HL-60 (cell line): ENCODE data around the gene TRPC1.

Source experiments
- DNase-seq, 2 experiments: peaks; one replicate each; pipeline ENCODE4 v3.0.0-alpha.2; 2010 to 2020; ENCODE audit warnings: low read depth in 1 of 2, low spot score in 1 of 2
- H3K27ac ChIP-seq: fragments of 250-450 bp; sonication (Bioruptor Pico); replicated peaks from 2 replicates; pipeline ENCODE4 v1.5.1; 2020; ENCODE audit warnings: mild to moderate bottlenecking, moderate library complexity
- H3K27me3 ChIP-seq: fragments of 250-450 bp; sonication (Bioruptor Pico); 2 replicates; pipeline ENCODE4 v1.5.1; 2021; ENCODE audit warnings: mild to moderate bottlenecking, moderate library complexity; ENCODE audit not compliant: insufficient read depth, poor library complexity, severe bottlenecking
- H3K4me3 ChIP-seq: replicated peaks from 2 replicates; pipeline ENCODE4 v1.5.1; 2011; ENCODE audit warnings: mild to moderate bottlenecking, control low read depth, low read length; ENCODE audit not compliant: insufficient read depth
- GABPA ChIP-seq: IDR thresholded peaks from 2 replicates; pipeline ENCODE4 v1.6.1; 2012; ENCODE audit warnings: low read depth
- POLR2AphosphoS5 ChIP-seq: IDR thresholded peaks from 2 replicates; pipeline ENCODE4 v1.6.1; 2012; ENCODE audit warnings: low read depth
- SPI1 ChIP-seq: IDR thresholded peaks from 2 replicates; pipeline ENCODE4 v1.6.1; 2012; ENCODE audit warnings: low read depth, mild to moderate bottlenecking, borderline replicate concordance
- TF ChIP-seq, protein P1 (sequence below): IDR thresholded peaks from one replicate; pipeline ENCODE4 v1.5.1; 2011; ENCODE audit warnings: low read length, control low read depth, inconsistent platforms; ENCODE audit not compliant: insufficient read depth
- TF ChIP-seq, protein P2 (sequence below): IDR thresholded peaks from 2 replicates; pipeline ENCODE4 v1.6.1; 2012; ENCODE audit warnings: low read depth; ENCODE audit not compliant: insufficient replicate concordance

Gene TRPC1

DNA sequence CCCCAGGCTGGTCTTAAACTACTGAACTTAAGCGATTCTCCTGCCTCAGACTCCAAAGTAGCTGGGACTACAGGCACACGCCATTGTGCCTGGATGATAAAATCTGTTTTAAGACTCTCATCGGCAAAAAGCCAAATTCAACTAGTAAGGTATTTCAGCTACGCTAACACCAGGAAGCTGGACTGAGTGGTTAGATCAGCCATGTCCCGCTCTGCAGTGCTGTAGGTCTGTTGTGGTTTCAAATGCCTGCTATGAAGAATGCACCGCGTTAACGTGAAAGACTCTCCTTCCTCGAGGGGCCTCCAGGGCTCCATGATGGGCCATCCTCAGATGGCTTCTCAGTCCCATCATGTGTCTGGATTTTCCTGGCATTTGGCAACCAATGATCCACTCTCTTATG, 94.8 kb downstream of the TRPC1 start:
- TF ChIP-seq SPI1: no peak
- TF ChIP-seq, protein P1, sequence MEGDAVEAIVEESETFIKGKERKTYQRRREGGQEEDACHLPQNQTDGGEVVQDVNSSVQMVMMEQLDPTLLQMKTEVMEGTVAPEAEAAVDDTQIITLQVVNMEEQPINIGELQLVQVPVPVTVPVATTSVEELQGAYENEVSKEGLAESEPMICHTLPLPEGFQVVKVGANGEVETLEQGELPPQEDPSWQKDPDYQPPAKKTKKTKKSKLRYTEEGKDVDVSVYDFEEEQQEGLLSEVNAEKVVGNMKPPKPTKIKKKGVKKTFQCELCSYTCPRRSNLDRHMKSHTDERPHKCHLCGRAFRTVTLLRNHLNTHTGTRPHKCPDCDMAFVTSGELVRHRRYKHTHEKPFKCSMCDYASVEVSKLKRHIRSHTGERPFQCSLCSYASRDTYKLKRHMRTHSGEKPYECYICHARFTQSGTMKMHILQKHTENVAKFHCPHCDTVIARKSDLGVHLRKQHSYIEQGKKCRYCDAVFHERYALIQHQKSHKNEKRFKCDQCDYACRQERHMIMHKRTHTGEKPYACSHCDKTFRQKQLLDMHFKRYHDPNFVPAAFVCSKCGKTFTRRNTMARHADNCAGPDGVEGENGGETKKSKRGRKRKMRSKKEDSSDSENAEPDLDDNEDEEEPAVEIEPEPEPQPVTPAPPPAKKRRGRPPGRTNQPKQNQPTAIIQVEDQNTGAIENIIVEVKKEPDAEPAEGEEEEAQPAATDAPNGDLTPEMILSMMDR: no peak
- no peak for TF ChIP-seq GABPA
- TF ChIP-seq, protein P2, sequence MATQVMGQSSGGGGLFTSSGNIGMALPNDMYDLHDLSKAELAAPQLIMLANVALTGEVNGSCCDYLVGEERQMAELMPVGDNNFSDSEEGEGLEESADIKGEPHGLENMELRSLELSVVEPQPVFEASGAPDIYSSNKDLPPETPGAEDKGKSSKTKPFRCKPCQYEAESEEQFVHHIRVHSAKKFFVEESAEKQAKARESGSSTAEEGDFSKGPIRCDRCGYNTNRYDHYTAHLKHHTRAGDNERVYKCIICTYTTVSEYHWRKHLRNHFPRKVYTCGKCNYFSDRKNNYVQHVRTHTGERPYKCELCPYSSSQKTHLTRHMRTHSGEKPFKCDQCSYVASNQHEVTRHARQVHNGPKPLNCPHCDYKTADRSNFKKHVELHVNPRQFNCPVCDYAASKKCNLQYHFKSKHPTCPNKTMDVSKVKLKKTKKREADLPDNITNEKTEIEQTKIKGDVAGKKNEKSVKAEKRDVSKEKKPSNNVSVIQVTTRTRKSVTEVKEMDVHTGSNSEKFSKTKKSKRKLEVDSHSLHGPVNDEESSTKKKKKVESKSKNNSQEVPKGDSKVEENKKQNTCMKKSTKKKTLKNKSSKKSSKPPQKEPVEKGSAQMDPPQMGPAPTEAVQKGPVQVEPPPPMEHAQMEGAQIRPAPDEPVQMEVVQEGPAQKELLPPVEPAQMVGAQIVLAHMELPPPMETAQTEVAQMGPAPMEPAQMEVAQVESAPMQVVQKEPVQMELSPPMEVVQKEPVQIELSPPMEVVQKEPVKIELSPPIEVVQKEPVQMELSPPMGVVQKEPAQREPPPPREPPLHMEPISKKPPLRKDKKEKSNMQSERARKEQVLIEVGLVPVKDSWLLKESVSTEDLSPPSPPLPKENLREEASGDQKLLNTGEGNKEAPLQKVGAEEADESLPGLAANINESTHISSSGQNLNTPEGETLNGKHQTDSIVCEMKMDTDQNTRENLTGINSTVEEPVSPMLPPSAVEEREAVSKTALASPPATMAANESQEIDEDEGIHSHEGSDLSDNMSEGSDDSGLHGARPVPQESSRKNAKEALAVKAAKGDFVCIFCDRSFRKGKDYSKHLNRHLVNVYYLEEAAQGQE: no peak
- TF ChIP-seq POLR2AphosphoS5: no peak
- no peak for DNase-seq
- H3K27ac ChIP-seq: no peak overlapping the region

DNA sequence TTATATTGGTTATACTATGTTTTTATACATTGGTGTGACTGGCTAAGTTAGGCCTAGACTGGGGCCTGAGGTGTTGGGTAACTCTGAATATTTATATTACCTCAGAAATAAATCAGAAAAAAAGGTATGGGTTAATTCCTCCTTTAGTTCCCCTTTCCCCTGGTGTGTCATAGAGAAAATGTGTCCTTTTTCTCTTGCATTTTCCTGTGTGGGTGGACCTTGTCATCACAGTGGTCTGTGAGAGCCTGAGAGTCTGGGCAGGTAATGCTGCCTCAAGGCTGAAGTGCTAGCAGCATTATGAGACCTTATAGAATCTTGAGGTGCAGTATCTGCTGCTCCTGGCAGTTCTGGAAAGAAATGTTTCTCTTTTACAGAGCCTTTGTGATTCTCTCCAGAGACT, 95.3 kb downstream of the TRPC1 start:
- H3K4me3 ChIP-seq: no peak overlapping the region
- DNase-seq: no peak
- H3K27ac ChIP-seq: no peak overlapping the region
- TF ChIP-seq, protein P2: no peak
- TF ChIP-seq, protein P1: no peak
- TF ChIP-seq POLR2AphosphoS5 (no peak), GABPA (no peak), SPI1 (no peak)
- H3K27me3 ChIP-seq: peaks cover 6% of the 10 kb centered on the region

More for the DNA sequence above, 94.8 kb downstream of the TRPC1 start:
- no peak overlapping the region for H3K4me3 ChIP-seq
- peaks cover 6% of the 10 kb centered on the region for H3K27me3 ChIP-seq

DNA sequence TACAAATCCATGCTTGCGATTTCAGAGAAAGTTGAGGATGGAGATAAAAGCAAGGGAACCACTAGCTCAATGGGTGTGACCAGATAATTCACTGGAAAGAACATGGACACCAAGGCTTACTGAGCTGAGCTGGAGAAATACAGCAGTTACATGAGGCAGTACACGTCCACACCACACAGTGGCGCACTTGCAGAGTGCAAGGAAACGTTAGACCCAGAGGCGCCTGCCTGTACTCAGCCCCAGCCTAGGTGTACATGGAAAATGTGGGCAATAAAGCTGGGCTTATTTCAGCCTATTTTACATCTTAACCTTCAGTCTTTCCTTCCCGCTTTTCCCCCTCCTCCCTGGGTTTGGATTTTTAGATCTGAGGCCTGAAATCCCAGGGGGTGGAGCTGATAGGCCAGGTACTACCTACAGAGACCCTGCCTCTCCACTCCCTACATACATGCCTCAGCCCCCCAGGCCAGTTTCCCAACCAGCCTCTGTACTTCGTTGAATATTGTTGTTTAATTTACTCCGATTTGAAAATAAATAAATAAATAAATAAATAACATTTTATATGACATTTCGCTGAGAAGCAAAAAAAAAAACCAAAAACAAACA, 105.0 kb downstream of the TRPC1 start:
- TF ChIP-seq SPI1 (no peak), GABPA (no peak), POLR2AphosphoS5 (no peak)
- TF ChIP-seq, protein P2: no peak
- TF ChIP-seq, protein P1: peak; percentile 91
- no peak overlapping the region for H3K27ac ChIP-seq
- no peak overlapping the region for H3K4me3 ChIP-seq
- DNase-seq: peak; percentile 63 to 79
- H3K27me3 ChIP-seq: no peaks in the 10 kb centered on the region
